ENCODE results near the gene CDC34.

Gene CDC34

GRCh38 chr19:589693-590395, 58.3 kb downstream of the CDC34 start, which contains the start of gene HCN2:
Gene HCN2 (plus strand): TSS chr19:589881. CDS start chr19:589946, 65 bp downstream.
- no peak for DNase-seq

- peak in 1 of 5 experiments; percentile 67 for DNase-seq
These were observed 58.8 kb downstream of the CDC34 start for GRCh38 chr19:590396-590745.

DNA sequence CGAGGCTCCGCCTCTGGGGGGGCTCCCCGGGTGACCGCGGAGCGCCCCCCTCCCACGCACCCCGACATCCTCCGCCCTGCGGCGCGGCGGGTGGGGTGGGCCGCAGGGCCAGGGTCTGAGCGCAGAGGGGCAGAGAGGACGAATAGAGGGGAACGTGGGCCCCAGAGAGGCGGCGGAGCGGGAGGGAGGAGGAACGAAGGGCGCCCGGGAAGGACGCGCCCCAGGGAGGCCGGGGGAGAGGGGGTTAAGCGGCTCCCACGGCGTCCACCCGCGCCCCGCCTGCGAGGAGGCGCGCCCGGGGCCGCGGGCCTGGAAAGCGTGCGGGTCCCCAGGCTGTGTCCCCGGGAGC, 59.2 kb downstream of the CDC34 start:
- DNase-seq, result no peak

DNA sequence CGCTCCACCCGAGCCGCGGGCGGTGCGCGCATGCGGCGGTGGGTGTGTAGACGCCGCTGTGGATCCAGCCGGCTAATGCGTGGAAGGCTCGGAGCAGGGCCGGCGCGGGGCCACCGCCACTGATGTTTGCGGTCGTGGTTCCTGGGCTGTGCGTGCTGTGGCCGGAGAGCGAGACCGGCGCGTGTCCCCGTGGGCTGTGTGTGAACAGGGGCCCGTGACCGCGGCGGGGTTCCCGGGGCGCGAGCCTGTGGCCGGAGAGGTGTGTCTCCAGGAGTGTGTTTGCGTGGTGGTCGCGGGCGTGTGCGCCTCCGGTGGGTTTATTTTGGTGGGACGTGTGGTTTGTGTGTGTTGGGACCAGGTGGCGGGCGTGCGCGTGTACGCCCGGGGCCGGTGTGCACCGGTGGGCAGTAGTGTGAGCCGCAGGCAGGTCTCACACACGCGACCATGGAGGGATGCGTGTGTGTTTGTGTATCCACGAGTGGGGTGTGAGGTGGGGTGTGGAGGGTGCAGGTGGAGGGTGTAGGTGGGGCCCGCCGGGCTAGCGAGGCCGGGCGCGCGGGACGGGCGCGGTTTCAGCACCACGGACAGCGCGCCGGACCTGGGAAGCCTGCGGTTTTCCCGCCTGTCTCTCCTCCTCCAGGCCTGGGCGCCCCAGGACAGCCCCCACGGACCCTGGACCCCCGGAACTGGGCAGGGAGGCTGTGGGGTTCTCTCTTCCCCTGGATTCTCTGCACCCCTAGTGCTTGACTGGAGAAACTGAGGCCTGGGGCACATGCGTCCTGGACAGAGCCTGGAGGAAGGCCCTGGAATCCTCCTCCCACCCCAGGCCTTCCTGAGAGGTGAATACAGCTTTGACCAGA, 59.8 kb downstream of the CDC34 start:
- DNase-seq, result no peak
